B cell (primary cell): Measurements from ENCODE around the gene VSIG10L2. TPM values are rescaled to one million over a fixed set of nuclear protein-coding genes. Genes with fewer than 3 reads are reported as not detected.

ENCODE experiments used
- ATAC-seq: fragments of 200-7000 bp; cut with Tn5 transposase; one replicate; pipeline ENCODE4 v1.10.0; 2021; ENCODE audit warnings: low read depth, mild to moderate bottlenecking, moderate number of reproducible peaks, moderate library complexity
- CTCF ChIA-PET: fragments of 350-600 bp; sonication (Branson Sonifier 250); formaldehyde crosslinking; loops from one replicate; lab custom pipeline; 2021; ENCODE audit warnings: antibody characterized with exemption, inconsistent platforms; lab: Charles Lee
- POLR2A ChIA-PET: fragments of 350-600 bp; sonication (Branson Sonifier 250); formaldehyde crosslinking; loops from one replicate; lab custom pipeline; 2021; ENCODE audit warnings: antibody characterized with exemption; lab: Charles Lee
- DNase-seq: peaks from one replicate; pipeline ENCODE4 v3.0.0; 2013
- H2AFZ ChIP-seq: 2 replicates; pipeline ENCODE4 v1.6.1; 2012; ENCODE audit warnings: mild to moderate bottlenecking, low read depth, low read length; ENCODE audit not compliant: insufficient read depth, poor library complexity, severe bottlenecking
- H3K27ac ChIP-seq, 2 donors: 1 replicate in 1 of 2; 2 replicates in 1 of 2; pipeline ENCODE4 v1.5.1; 2012 to 2013; ENCODE audit warnings: low read length in 2 of 2, mild to moderate bottlenecking in 2 of 2, moderate library complexity in 1 of 2
- H3K27me3 ChIP-seq, 4 experiments: fragments of 200-600 bp in 1 of 4; sonication (generic) in 1 of 4; replicated peaks in 1 of 4; 1 replicate in 2 of 4; 2 replicates in 2 of 4; pipeline versions ENCODE4 v1.6.1 to v1.7.0; 2013 to 2016; ENCODE audit warnings: low read length in 3 of 4, mild to moderate bottlenecking in 2 of 4, mixed read lengths in 1 of 4, moderate library complexity in 1 of 4; ENCODE audit not compliant: insufficient read depth in 4 of 4, control insufficient read depth in 3 of 4; ENCODE audit errors: control extremely low read depth in 1 of 4
- H3K36me3 ChIP-seq, 2 experiments: replicated peaks in 1 of 2; 1 replicate in 1 of 2; 2 replicates in 1 of 2; pipeline versions ENCODE4 v1.6.1 to v1.7.1; 2013; ENCODE audit warnings: low read length in 1 of 2; ENCODE audit not compliant: insufficient read depth in 2 of 2, control insufficient read depth in 1 of 2; ENCODE audit errors: control extremely low read depth in 1 of 2, extremely low read depth in 1 of 2
- H3K4me1 ChIP-seq, 2 donors: fragments of 200-600 bp in 1 of 2; sonication (generic) in 1 of 2; 1 replicate in 1 of 2; 2 replicates in 1 of 2; pipeline versions ENCODE4 v1.5.1 to v1.6.1; 2013 to 2017; ENCODE audit warnings: low read length in 2 of 2; ENCODE audit not compliant: control insufficient read depth in 2 of 2, insufficient read depth in 2 of 2
- H3K4me2 ChIP-seq: replicated peaks from 2 replicates; pipeline ENCODE3; 2012; ENCODE audit warnings: mild to moderate bottlenecking, low read depth, low read length; ENCODE audit not compliant: poor library complexity, severe bottlenecking
- H3K4me3 ChIP-seq, 5 experiments: fragments of 200-600 bp in 1 of 5; sonication (generic) in 1 of 5; 1 replicate in 3 of 5; 2 replicates in 2 of 5; pipeline versions ENCODE4 v1.5.1 to v1.7.0; 2011 to 2016; ENCODE audit warnings: low read length in 4 of 5, mild to moderate bottlenecking in 4 of 5, low read depth in 2 of 5, control low read depth in 1 of 5, moderate library complexity in 1 of 5; ENCODE audit not compliant: insufficient read depth in 1 of 5; ENCODE audit errors: control extremely low read depth in 1 of 5, extremely low read depth in 1 of 5
- H3K79me2 ChIP-seq: fragments of 200-600 bp; sonication (generic); one replicate; pipeline ENCODE4 v1.6.0; 2016; ENCODE audit warnings: low read length; ENCODE audit not compliant: control insufficient read depth, insufficient read depth
- H3K9ac ChIP-seq: fragments of 200-600 bp; sonication (generic); 2 replicates; pipeline ENCODE4 v1.6.1; 2017; ENCODE audit warnings: mild to moderate bottlenecking, low read length, moderate library complexity
- H3K9me3 ChIP-seq, 3 donors: one replicate each; pipeline versions ENCODE4 v1.6.1 to v1.7.1; 2013; ENCODE audit warnings: low read length in 2 of 3; ENCODE audit not compliant: control insufficient read depth in 2 of 3, insufficient read depth in 1 of 3; ENCODE audit errors: control extremely low read depth in 1 of 3
- H4K20me1 ChIP-seq: 2 replicates; pipeline ENCODE4 v1.6.0; 2012; ENCODE audit warnings: mild to moderate bottlenecking, low read length; ENCODE audit not compliant: insufficient read depth, control insufficient read depth, poor library complexity, severe bottlenecking
- H3K27ac Mint-ChIP-seq: one replicate; pipeline ENCODE4 v1.8.0; 2021; ENCODE audit warnings: mixed read lengths
- H3K27me3 Mint-ChIP-seq: one replicate; pipeline ENCODE4 v1.8.0; 2021; ENCODE audit warnings: mixed read lengths
- H3K4me1 Mint-ChIP-seq: one replicate; pipeline ENCODE4 v1.8.0; 2021; ENCODE audit warnings: mixed read lengths
- H3K4me3 Mint-ChIP-seq: one replicate; pipeline ENCODE4 v1.8.0; 2021; ENCODE audit warnings: mixed read lengths
- H3K9me3 Mint-ChIP-seq: one replicate; pipeline ENCODE4 v1.8.0; 2022; ENCODE audit warnings: mixed read lengths; ENCODE audit not compliant: insufficient read depth
- CTCF ChIP-seq: fragments of 200-600 bp; IDR thresholded peaks from one replicate; pipeline ENCODE4 v1.8.0; 2022; ENCODE audit warnings: antibody characterized with exemption, mild to moderate bottlenecking
- EZH2 ChIP-seq: IDR thresholded peaks from 2 replicates; pipeline ENCODE4 v1.6.1; 2012; ENCODE audit warnings: borderline replicate concordance, low read depth, mild to moderate bottlenecking, moderate library complexity, low read length; ENCODE audit not compliant: insufficient read depth, poor library complexity, severe bottlenecking
- WGBS: methylation state at CpG from one replicate; pipeline ENCODE4 v1.1.5; 2013; ENCODE audit warnings: missing lambda C conversion rate; ENCODE audit not compliant: insufficient coverage; 5-methylcytosine and 5-hydroxymethylcytosine counted together
- intact Hi-C: fragments of 100-400 bp; cut with micrococcal nuclease; formaldehyde crosslinking; loops from one replicate; pipeline ENCODE4 v1.10.0; 2022
- polyA plus RNA-seq: library from polyadenylated mRNA; depleted of rRNA; stranded (reverse); fragments of >200 nt; gene quantifications from 2 replicates; pipeline ENCODE4 v1.2.3, GENCODE V29; 2012
- total RNA-seq, 2 donors: library from RNA; stranded (reverse); fragments of 120-200 nt in 1 of 2; gene quantifications; 1 replicate in 1 of 2; 2 replicates in 1 of 2; pipeline versions ENCODE4 v1.2.3 to v1.2.4, GENCODE V29; 2013 to 2022

VSIG10L2 gene
- total and polyA plus RNA-seq, 2 donors (not counting 1 experiment from before 2014, with no cell fraction given): not detected

- 94% methylated on average over 10 of the region's 14 CpGs for WGBS
- Histone ChIP-seq H3K9me3 (no peaks in the 10 kb centered on the region), H3K4me2 (no peak overlapping the region), H2AFZ (no peak overlapping the region), H4K20me1 (no peaks in the 10 kb centered on the region), H3K4me3 (no peak overlapping the region), H3K9ac (no peak overlapping the region), H3K36me3 (no peaks in the 10 kb centered on the region), H3K79me2 (no peaks in the 10 kb centered on the region), H3K27ac (no peak overlapping the region), H3K27me3 (peaks cover 0 to 4% (median 0%) of the 10 kb centered on the region in 4 experiments), H3K4me1 (no peaks in the 10 kb centered on the region)
- CTCF ChIA-PET: no interaction called here
- Mint-ChIP-seq H3K9me3 (no peaks in the 10 kb centered on the region), H3K27ac (no peak overlapping the region), H3K27me3 (peaks cover 7% of the 10 kb centered on the region), H3K4me3 (no peak overlapping the region), H3K4me1 (no peaks in the 10 kb centered on the region)
- intact Hi-C loops: no loop called here
- POLR2A ChIA-PET: no interaction called here
- no peak for ATAC-seq
- DNase-seq: no peak
- TF ChIP-seq EZH2: no peak
- TF ChIP-seq CTCF: no peak
Observed at GRCh38 chr11:125946712-125947418, 1.0 kb downstream of the VSIG10L2 start.

- Histone ChIP-seq H3K36me3 (no peaks in the 10 kb centered on the region), H3K9ac (no peak overlapping the region), H4K20me1 (no peaks in the 10 kb centered on the region), H3K27me3 (peaks cover 0 to 4% (median 0%) of the 10 kb centered on the region in 4 experiments), H3K4me2 (no peak overlapping the region), H3K4me3 (no peak overlapping the region), H2AFZ (no peak overlapping the region), H3K4me1 (no peaks in the 10 kb centered on the region), H3K79me2 (no peaks in the 10 kb centered on the region), H3K27ac (no peak overlapping the region), H3K9me3 (no peaks in the 10 kb centered on the region)
- H3K4me1 Mint-ChIP-seq: no peaks in the 10 kb centered on the region
- TF ChIP-seq CTCF (no peak), EZH2 (no peak)
- 90% methylated on average over 21 of the region's 24 CpGs for WGBS
- DNase-seq (no peak), ATAC-seq (no peak)
- no peak overlapping the region for H3K4me3 Mint-ChIP-seq
- H3K27me3 Mint-ChIP-seq: peaks cover 7% of the 10 kb centered on the region
- H3K27ac Mint-ChIP-seq: no peak overlapping the region
- POLR2A ChIA-PET: no interaction called here
- CTCF ChIA-PET: no interaction called here
- H3K9me3 Mint-ChIP-seq: no peaks in the 10 kb centered on the region
- intact Hi-C loops: no loop called here
Observed at GRCh38 chr11:125947419-125948277, 1.8 kb downstream of the VSIG10L2 start.
